CD4-positive, alpha-beta T cell treated with Interferon alpha-2 for 1 hour (primary cell): ENCODE results near the gene KCNIP3.
"Not testable (repeated sequence)": the region's sequence is repeated elsewhere in the genome, so short reads cannot be mapped to it uniquely, and the experiment has no call there.

Experiments
- DNase-seq, 2 donors: peaks; one replicate each; pipeline ENCODE4 v3.0.0-alpha.2; 2020 to 2022

Gene KCNIP3

GRCh38 chr2:95433373-95433772 is 136.2 kb downstream of the KCNIP3 start:
- DNase-seq = not testable (repeated sequence)

GRCh38 chr2:95433973-95434372 is 136.8 kb downstream of the KCNIP3 start:
- not testable (repeated sequence) for DNase-seq

GRCh38 chr2:95434507-95435076 is 137.4 kb downstream of the KCNIP3 start:
- not testable (repeated sequence) for DNase-seq

- not testable (repeated sequence) for DNase-seq
Measured at GRCh38 chr2:95435162-95435871, 138.2 kb downstream of the KCNIP3 start.
